GM12878 (cell line): Measurements from ENCODE around the gene RANBP1. TPM values are rescaled to one million over a fixed set of nuclear protein-coding genes. Genes with fewer than 3 reads are reported as not detected.
A peak's percentile ranks its signal among the peaks of the same experiment; 100 is the strongest.

Source experiments
- ATAC-seq: fragments of 200-7000 bp; cut with Tn5 transposase; 3 replicates; pipeline ENCODE4 v1.9.1; 2020; ENCODE audit warnings: mild to moderate bottlenecking, moderate library complexity
- BruUV-seq: library from RNA; stranded (reverse); fragments of 400-500 nt; replicated peaks from 2 replicates; lab custom pipeline; 2021; lab: Mats Ljungman, UMichigan
- CTCF ChIA-PET: fragments of 300-600 bp; sonication (Branson Sonifier 250); formaldehyde crosslinking; extraction: SDS; loops from one replicate; lab custom pipeline; 2021; ENCODE audit warnings: inconsistent platforms; lab: Yijun Ruan, JAX
- POLR2A ChIA-PET: fragments of 350-600 bp; formaldehyde crosslinking; extraction: SDS; loops from one replicate; lab custom pipeline; 2021; ENCODE audit warnings: inconsistent platforms; lab: Charles Lee
- RAD21 ChIA-PET: fragments of 300-600 bp; sonication (Branson Sonifier 250); formaldehyde crosslinking; loops from one replicate; lab custom pipeline; 2023; ENCODE audit warnings: antibody characterized with exemption; ENCODE audit not compliant: unreplicated experiment; lab: Charles Lee
- SMC1A ChIA-PET: fragments of 300-600 bp; sonication (Branson Sonifier 250); formaldehyde crosslinking; loops from one replicate; lab custom pipeline; 2023; ENCODE audit not compliant: unreplicated experiment, uncharacterized antibody; lab: Charles Lee
- DNase-seq: peaks from one replicate; pipeline ENCODE4 v3.0.0-alpha.2; 2011; ENCODE audit warnings: low read depth, low spot score
- FAIRE-seq: peaks from 3 replicates; lab custom pipeline; 2011; peaks lifted over from hg19 to GRCh38; lab: Jason Lieb, UNC
- H2AFZ ChIP-seq: 2 replicates; pipeline ENCODE4 v1.6.0; 2011; ENCODE audit warnings: low read depth, low read length, control low read depth; ENCODE audit not compliant: control insufficient read depth
- H3K27ac ChIP-seq: 2 replicates; pipeline ENCODE4 v1.5.1; 2011; ENCODE audit warnings: control low read depth; ENCODE audit not compliant: control insufficient read depth, insufficient read depth
- H3K27me3 ChIP-seq, 2 experiments: replicated peaks in 1 of 2; 2 replicates each; pipeline versions ENCODE4 v1.6.0 to v1.6.1; 2011; ENCODE audit warnings: low read length in 1 of 2; ENCODE audit not compliant: control insufficient read depth in 2 of 2, insufficient read depth in 2 of 2
- H3K36me3 ChIP-seq, 2 experiments: 2 replicates each; pipeline ENCODE4 v1.5.1; 2011; ENCODE audit warnings: low read length in 1 of 2; ENCODE audit not compliant: control insufficient read depth in 2 of 2, insufficient read depth in 2 of 2
- H3K4me1 ChIP-seq: 2 replicates; pipeline ENCODE4 v1.6.1; 2011; ENCODE audit warnings: mild to moderate bottlenecking, low read length, moderate library complexity, mixed read lengths; ENCODE audit not compliant: control insufficient read depth, insufficient read depth
- H3K4me2 ChIP-seq: 2 replicates; pipeline ENCODE4 v1.6.0; 2011; ENCODE audit warnings: control low read depth; ENCODE audit not compliant: control insufficient read depth, insufficient read depth
- H3K4me3 ChIP-seq: fragments of 200-600 bp; sonication (generic); 2 replicates; pipeline ENCODE4 v1.5.1; 2016
- H3K79me2 ChIP-seq: 2 replicates; pipeline ENCODE4 v1.6.0; 2011; ENCODE audit warnings: low read length; ENCODE audit not compliant: control insufficient read depth, insufficient read depth
- H3K9ac ChIP-seq: 2 replicates; pipeline ENCODE4 v1.8.0; 2011; ENCODE audit warnings: low read length, control low read depth, mixed read lengths; ENCODE audit not compliant: control insufficient read depth, insufficient read depth
- H3K9me3 ChIP-seq: replicated peaks from 3 replicates; pipeline ENCODE4 v1.5.1; 2011; ENCODE audit warnings: mild to moderate bottlenecking, low read length; ENCODE audit not compliant: control insufficient read depth, insufficient read depth
- H4K20me1 ChIP-seq: 2 replicates; pipeline ENCODE4 v1.6.0; 2011; ENCODE audit not compliant: control insufficient read depth, insufficient read depth
- GABPA ChIP-seq: IDR thresholded peaks from 2 replicates; pipeline ENCODE4 v1.6.1; 2014; ENCODE audit warnings: antibody characterized with exemption, low read depth, mild to moderate bottlenecking, inconsistent platforms
- GATAD2B ChIP-seq: fragments of 450-650 bp; conservative IDR thresholded peaks from 2 replicates; pipeline ENCODE4 v1.6.1; 2017; ENCODE audit warnings: low read depth, mild to moderate bottlenecking, moderate library complexity
- HCFC1 ChIP-seq: fragments of 150-350 bp; IDR thresholded peaks from 2 replicates; pipeline ENCODE4 v1.6.1; 2014; ENCODE audit warnings: low read length
- IRF4 ChIP-seq: IDR thresholded peaks from 2 replicates; pipeline ENCODE4 v1.6.1; 2011; ENCODE audit warnings: low read depth, low read length
- NRF1 ChIP-seq: conservative IDR thresholded peaks from 2 replicates; pipeline ENCODE4 v1.6.1; 2011; ENCODE audit warnings: mild to moderate bottlenecking, low read depth, low read length, improper control_type of control experiment
- POLR2AphosphoS5 ChIP-seq: IDR thresholded peaks from 2 replicates; pipeline ENCODE4 v1.6.1; 2011; ENCODE audit warnings: mild to moderate bottlenecking, low read length, inconsistent platforms
- SMAD5 ChIP-seq: IDR thresholded peaks from 2 replicates; pipeline ENCODE4 v1.6.1; 2016; ENCODE audit warnings: antibody characterized with exemption, low read depth
- SREBF1 ChIP-seq: IDR thresholded peaks from 2 replicates; pipeline ENCODE4 v1.6.1; 2012; ENCODE audit warnings: mild to moderate bottlenecking, low read length
- SUZ12 ChIP-seq: fragments of 200-600 bp; sonication (generic); IDR thresholded peaks from one replicate; pipeline ENCODE4 v1.6.1; 2018; ENCODE audit warnings: antibody characterized with exemption, mild to moderate bottlenecking; ENCODE audit not compliant: unreplicated experiment
- TAF1 ChIP-seq: IDR thresholded peaks from 2 replicates; pipeline ENCODE4 v1.6.1; 2011; ENCODE audit warnings: mild to moderate bottlenecking, low read depth, low read length, borderline replicate concordance
- ZBED1 ChIP-seq: IDR thresholded peaks from 2 replicates; pipeline ENCODE4 v1.6.1; 2016; ENCODE audit warnings: borderline replicate concordance
- ZNF622 ChIP-seq: fragments of 450-650 bp; IDR thresholded peaks from 2 replicates; pipeline ENCODE4 v1.6.1; 2017; ENCODE audit warnings: mild to moderate bottlenecking, inconsistent platforms
- WGBS: methylation state at CpG from one replicate; pipeline ENCODE4 v1.1.6; 2016; ENCODE audit warnings: low lambda C conversion rate; ENCODE audit not compliant: insufficient replicate concordance, insufficient coverage; ENCODE audit errors: missing lambda C conversion rate; 5-methylcytosine and 5-hydroxymethylcytosine counted together
- in situ Hi-C: fragments of 300-500 bp; cut with MboI; formaldehyde crosslinking; loops from 9 replicates; pipeline ENCODE4 v1.14.3; 2018; ENCODE audit warnings: mixed read lengths
- intact Hi-C: fragments of 100-400 bp; cut with micrococcal nuclease; formaldehyde crosslinking; loops from one replicate; pipeline ENCODE4 v1.14.2; 2022; ENCODE audit not compliant: unreplicated experiment
- polyA plus RNA-seq, 11 experiments: library from polyadenylated mRNA; depleted of rRNA in 4 of 11; unstranded in 6 of 11; stranded (reverse) in 5 of 11; fragments of >200 nt; fragmentation: Nextera tagmentation in 4 of 11; fragmentation: Illumina TruSeq in 1 of 11; extraction: Ambion mirVana in 4 of 11; extraction: Trizol in 1 of 11; gene quantifications; 1 replicate in 1 of 11; 2 replicates in 10 of 11; pipeline versions ENCODE4 v1.2.1 to v1.2.3, GENCODE V29; 2011 to 2016; ENCODE audit warnings: inconsistent platforms in 2 of 11, missing spikeins in 2 of 11, low read depth in 1 of 11
- total RNA-seq, 4 experiments: library from RNA; depleted of rRNA in 3 of 4; stranded (reverse); fragments of >200 nt in 3 of 4; fragmentation: Illumina TruSeq in 1 of 4; extraction: Trizol in 1 of 4; gene quantifications; 2 replicates each; pipeline versions ENCODE4 v1.2.1 to v1.2.3, GENCODE V29; 2013 to 2021
- TF ChIP-seq, protein P1 (sequence below): IDR thresholded peaks from 2 replicates; pipeline ENCODE4 v1.6.1; 2012; ENCODE audit warnings: low read depth, low read length, improper control_type of control experiment
- TF ChIP-seq, protein P2 (sequence below): IDR thresholded peaks from 2 replicates; pipeline ENCODE4 v1.6.1; 2011; ENCODE audit warnings: low read depth, mild to moderate bottlenecking, low read length, moderate library complexity, borderline replicate concordance; ENCODE audit errors: extremely low read depth

The RANBP1 gene
- total and polyA plus RNA-seq, 10 of the 15 experiments (the other 5 are each of a cell fraction or from before 2014, with no cell fraction given), result 55.3 to 808 (median 394) TPM

DNA sequence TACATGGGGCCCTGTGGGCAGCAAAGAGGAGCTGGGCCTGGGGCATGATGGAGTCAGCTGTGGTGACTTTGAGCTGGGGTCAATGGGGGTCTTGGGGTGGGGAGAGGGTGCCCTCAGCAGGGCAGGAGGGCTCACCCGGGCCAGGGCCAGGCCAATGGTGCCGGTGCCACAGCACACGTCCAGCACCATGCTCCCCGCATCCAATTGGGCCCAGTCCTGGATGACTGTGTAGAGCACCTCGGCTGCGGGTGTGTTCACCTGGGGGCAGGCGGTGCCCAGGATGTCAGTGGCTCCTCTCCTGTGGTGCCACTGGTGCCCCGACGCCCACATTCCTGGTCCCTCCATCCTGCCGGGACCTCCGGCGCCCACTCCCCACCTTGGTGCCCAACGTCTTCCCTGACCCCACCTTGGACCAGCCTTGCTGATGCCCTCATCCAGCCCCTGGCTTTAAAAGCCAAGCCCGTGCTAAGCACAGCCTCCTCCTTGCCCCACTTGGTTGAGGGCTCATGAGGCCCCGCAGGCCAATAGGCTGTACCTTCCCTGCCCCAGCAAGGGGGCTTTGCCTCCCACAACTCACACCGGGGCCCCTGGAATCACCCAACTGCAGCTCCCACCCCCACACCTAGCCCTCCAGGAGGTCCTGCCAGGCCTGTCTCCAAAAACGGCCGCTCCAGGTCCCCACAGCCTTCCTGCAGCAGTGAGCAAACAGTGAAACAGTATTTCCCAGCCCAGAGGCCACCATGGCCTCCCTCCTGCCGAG is 2.2 kb upstream of the RANBP1 start:
- no peak overlapping the region for H2AFZ ChIP-seq
- in situ Hi-C loops (no loop called here), intact Hi-C loops (no loop called here)
- 90% methylated on average over 16 of the region's 19 CpGs for WGBS
- H3K27me3 ChIP-seq, result no peaks in the 10 kb centered on the region
- ChIA-PET RAD21 (no interaction called here), POLR2A (no interaction called here), CTCF (no interaction called here), SMC1A (no interaction called here)
- no peak overlapping the region for H3K27ac ChIP-seq
- no peak for TF ChIP-seq TAF1
- TF ChIP-seq POLR2AphosphoS5, result 0 out of 2 replicates have a peak, but pooled peaks have one; percentile 19
- peaks cover 24% of the 10 kb centered on the region for H3K4me1 ChIP-seq
- H3K4me2 ChIP-seq, result no peak overlapping the region
- FAIRE-seq (no peak), DNase-seq (no peak), ATAC-seq (no peak)
- H3K36me3 ChIP-seq, result peaks cover 26 to 47% of the 10 kb centered on the region in 2 experiments; a peak in 3 of 4 replicates
- peaks cover 39% of the 10 kb centered on the region for H3K79me2 ChIP-seq
- H3K9me3 ChIP-seq, result no peaks in the 10 kb centered on the region
- BruUV-seq, result no TSS peak
- 0 out of 2 replicates have a peak, but pooled peaks cover 2% of the 10 kb centered on the region for H4K20me1 ChIP-seq
- no peak overlapping the region for H3K9ac ChIP-seq
- no peak overlapping the region for H3K4me3 ChIP-seq

DNA sequence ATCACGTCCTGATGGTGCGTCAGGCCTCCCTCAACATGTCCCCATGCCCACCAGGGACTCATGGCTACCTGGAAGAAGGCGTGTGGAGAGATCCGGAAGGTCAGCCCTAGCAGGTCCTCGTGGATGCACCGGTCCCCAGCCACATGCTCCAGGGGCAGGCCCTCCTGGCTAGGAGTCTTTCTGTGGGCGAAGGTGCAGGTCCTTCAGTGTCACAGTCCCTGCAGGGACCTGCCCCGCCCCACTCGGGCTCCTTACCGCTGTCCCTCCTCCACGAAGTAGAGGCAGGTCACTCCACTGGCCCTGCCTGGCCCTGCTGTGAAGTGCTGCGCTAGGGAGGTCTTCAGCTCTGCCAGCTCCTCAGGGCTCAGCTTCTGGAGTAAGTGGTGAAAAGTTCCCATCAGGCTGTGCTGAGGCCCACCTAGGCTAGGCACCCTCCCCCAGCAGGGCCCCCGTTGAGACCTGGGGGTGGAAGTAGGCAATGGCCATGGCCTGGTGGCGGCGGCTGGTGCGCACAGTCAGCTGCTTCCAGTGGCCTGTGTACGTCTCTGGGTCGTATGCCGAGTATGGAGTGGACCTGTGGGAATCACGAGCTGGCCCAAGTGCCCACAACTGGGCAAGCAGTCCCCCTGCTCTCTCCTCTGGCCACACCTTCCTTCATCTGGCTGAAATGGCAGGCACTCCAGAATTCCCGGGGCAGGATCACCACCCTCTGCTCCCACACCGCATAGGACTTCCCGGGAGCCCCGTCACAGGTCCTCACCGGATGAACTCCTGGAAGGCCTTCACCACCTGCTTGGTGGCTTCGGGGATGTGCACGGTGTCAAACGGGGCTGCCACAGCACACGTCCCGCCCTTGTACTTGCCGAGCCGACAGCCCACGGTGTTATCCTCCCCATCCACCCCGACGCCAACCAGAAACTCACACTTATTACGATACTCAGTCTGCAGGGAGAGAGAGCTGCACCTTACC is 1.1 kb upstream of the RANBP1 start:
- no peak for DNase-seq
- ATAC-seq, result no peak
- CTCF ChIA-PET, result no interaction called here
- SMC1A ChIA-PET, result no interaction called here
- no peaks in the 10 kb centered on the region for H3K9me3 ChIP-seq
- no TSS peak for BruUV-seq
- H3K36me3 ChIP-seq, result peaks cover 33 to 42% of the 10 kb centered on the region in 2 experiments
- H3K27me3 ChIP-seq, result no peaks in the 10 kb centered on the region
- peak overlapping the region; percentile 83 for H3K4me3 ChIP-seq
- no peak overlapping the region for H3K27ac ChIP-seq
- peaks cover 49% of the 10 kb centered on the region for H3K79me2 ChIP-seq
- in situ Hi-C loops (no loop called here), intact Hi-C loops (loop anchor here (5.0 kb wide), 1 partner anchor 142 kb away; no protein-coding TSS in a partner anchor)
- POLR2A ChIA-PET, result no interaction called here
- RAD21 ChIA-PET, result no interaction called here
- peaks cover 29% of the 10 kb centered on the region for H3K4me1 ChIP-seq
- H4K20me1 ChIP-seq, result 0 out of 2 replicates have a peak, but pooled peaks cover 2% of the 10 kb centered on the region
- H3K9ac ChIP-seq, result peak overlapping the region; percentile 91; the same call in 1 of the 2 replicates
- no peak overlapping the region; the same call in 1 of the 2 replicates for H3K4me2 ChIP-seq
- WGBS, result 96% methylated on average over 34 of the region's 36 CpGs
- FAIRE-seq, result no peak
- H2AFZ ChIP-seq, result no peak overlapping the region
- no peak for TF ChIP-seq SREBF1
- no peak for TF ChIP-seq ZBED1
- no peak for TF ChIP-seq GABPA
- no peak for TF ChIP-seq SMAD5
- TF ChIP-seq, protein P1, sequence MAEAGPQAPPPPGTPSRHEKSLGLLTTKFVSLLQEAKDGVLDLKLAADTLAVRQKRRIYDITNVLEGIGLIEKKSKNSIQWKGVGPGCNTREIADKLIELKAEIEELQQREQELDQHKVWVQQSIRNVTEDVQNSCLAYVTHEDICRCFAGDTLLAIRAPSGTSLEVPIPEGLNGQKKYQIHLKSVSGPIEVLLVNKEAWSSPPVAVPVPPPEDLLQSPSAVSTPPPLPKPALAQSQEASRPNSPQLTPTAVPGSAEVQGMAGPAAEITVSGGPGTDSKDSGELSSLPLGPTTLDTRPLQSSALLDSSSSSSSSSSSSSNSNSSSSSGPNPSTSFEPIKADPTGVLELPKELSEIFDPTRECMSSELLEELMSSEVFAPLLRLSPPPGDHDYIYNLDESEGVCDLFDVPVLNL, result no peak
- no peak for TF ChIP-seq SUZ12
- no peak for TF ChIP-seq HCFC1
- TF ChIP-seq NRF1, result no peak
- TF ChIP-seq, protein P2, sequence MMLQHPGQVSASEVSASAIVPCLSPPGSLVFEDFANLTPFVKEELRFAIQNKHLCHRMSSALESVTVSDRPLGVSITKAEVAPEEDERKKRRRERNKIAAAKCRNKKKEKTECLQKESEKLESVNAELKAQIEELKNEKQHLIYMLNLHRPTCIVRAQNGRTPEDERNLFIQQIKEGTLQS, result no peak
- no peak for TF ChIP-seq IRF4
- no peak for TF ChIP-seq ZNF622
- no peak for TF ChIP-seq GATAD2B
